Measurements from ENCODE around the gene CYP2J2. TPM values are rescaled to one million over a fixed set of nuclear protein-coding genes. Genes with fewer than 3 reads are reported as not detected.
A peak's percentile ranks its signal among the peaks of the same experiment; 100 is the strongest.
"Not testable (repeated sequence)": the region's sequence is repeated elsewhere in the genome, so short reads cannot be mapped to it uniquely, and the experiment has no call there.

The CYP2J2 gene, protein sequence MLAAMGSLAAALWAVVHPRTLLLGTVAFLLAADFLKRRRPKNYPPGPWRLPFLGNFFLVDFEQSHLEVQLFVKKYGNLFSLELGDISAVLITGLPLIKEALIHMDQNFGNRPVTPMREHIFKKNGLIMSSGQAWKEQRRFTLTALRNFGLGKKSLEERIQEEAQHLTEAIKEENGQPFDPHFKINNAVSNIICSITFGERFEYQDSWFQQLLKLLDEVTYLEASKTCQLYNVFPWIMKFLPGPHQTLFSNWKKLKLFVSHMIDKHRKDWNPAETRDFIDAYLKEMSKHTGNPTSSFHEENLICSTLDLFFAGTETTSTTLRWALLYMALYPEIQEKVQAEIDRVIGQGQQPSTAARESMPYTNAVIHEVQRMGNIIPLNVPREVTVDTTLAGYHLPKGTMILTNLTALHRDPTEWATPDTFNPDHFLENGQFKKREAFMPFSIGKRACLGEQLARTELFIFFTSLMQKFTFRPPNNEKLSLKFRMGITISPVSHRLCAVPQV
- 0.11 and 0.16 TPM in 2 replicates for total RNA-seq

DNA sequence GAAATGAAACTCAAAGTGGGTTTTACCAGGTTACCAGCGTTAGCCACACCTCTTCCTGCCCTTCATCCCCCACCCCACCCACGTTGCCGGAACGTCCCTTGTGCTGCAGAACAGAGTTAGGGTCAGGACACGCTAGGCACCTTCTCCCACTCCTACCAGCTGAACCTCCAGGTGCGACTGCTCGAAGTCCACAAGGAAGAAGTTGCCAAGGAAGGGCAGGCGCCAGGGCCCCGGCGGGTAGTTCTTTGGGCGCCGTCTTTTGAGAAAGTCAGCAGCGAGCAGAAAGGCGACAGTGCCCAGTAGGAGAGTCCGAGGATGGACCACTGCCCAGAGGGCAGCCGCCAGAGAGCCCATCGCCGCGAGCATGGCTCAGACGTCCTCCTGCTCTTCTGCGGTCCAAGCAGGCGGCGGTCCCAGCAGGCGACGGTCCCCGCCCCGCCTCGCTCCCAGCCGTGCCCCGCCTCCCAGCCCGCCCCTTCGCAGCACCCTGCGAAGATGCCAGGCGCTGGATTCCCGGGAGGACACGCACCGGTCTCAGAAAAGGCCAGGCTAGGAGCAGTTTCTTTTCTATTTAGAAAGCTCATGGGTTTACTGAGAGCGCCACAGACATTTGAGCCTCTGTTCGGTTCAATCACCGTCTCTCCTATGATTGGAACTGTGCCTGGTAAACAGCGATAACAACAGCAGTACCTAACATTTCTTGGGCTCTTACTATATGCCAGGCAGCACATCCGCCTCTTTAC is at the start of gene CYP2J2:
CYP2J2 (minus strand) TSS at position 393 of the 743 bp plus-strand sequence; CDS start at position 366, 27 bp downstream.
- no peaks in the 10 kb centered on the region for H3K36me3 Mint-ChIP-seq (ENCODE audit: low read depth)
- DNase-seq (ENCODE audit: low spot score) = peak; percentile 12
- H3K9me3 Mint-ChIP-seq = peaks cover 24% of the 10 kb centered on the region
- intact Hi-C loops (cut with micrococcal nuclease) = no loop called here
- H3K27ac Mint-ChIP-seq = no peak within 1 kb of the TSS
- H3K27me3 Mint-ChIP-seq (ENCODE audit: low read depth) = peaks cover 43% of the 10 kb centered on the region
- peaks cover 11% of the 10 kb centered on the region for H3K4me1 Mint-ChIP-seq (ENCODE audit: low read depth)
- peak within 1 kb of the TSS; percentile 78 for H3K4me3 Mint-ChIP-seq (ENCODE audit: low read depth)

DNA sequence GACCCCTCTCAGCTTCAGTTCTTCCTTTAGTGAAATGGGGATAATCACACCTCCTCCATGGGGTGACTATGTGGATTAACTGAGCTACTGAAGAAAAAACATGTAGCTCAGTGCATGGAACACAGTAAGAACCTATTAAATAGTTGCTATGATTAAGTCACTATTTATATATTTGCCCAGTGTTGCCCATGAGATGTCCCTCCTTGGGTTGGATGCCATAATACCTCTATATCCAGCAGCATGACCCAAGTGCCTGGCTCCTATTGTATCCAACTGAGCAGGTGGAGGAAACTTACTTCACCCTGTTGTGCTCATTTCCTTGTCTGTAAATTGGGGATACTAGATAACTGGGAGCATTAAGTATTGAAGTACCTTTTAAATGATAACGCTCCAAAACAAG is 47.1 kb upstream of the CYP2J2 start:
- Mint-ChIP-seq H3K27ac (no peak overlapping the region), H3K4me3 (ENCODE audit: low read depth) (no peak overlapping the region), H3K9me3 (no peaks in the 10 kb centered on the region), H3K36me3 (ENCODE audit: low read depth) (no peaks in the 10 kb centered on the region), H3K4me1 (ENCODE audit: low read depth) (no peaks in the 10 kb centered on the region), H3K27me3 (ENCODE audit: low read depth) (peaks cover 23% of the 10 kb centered on the region)
- intact Hi-C loops (cut with micrococcal nuclease) = loop anchor here (5.0 to 10.0 kb wide), 2 partner anchors 1071 to 1479 kb away; no protein-coding TSS in a partner anchor
- DNase-seq (ENCODE audit: low spot score) = no peak

DNA sequence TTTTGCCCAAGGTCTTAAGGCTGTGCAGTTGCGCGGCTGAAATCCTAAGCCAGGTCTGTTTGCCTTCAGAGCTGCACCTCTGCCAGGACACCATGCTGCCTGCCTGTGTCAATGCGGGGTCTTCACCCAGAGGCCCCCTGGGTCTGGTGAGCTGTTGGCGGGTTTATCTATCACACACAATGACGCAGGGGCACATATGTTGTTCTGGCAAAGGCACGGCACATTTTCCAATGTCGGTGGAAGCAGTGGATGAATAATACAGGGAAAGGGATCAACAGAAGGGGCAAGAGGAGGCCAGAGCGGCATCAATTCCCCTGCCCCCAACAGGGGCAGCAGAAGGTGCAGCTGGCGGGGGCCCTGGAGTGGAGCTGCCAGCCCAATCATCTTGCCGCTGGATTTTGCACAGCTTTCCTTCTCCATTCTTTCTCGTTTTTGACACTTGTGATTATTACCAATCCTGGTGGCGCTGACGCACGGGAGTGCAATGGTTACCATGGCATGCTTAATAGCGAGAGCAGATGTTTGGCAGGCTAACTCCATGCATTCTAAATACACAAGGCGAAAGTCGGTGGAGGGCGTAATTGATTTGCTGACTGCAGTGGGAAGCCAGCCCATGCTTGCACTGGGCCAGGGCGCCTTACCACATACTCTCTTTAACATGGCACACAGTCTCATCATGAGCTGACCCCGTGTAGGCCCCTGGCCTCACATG is 45.8 kb upstream of the CYP2J2 start:
- Mint-ChIP-seq H3K9me3 (no peaks in the 10 kb centered on the region), H3K27me3 (ENCODE audit: low read depth) (peaks cover 24% of the 10 kb centered on the region), H3K27ac (no peak overlapping the region), H3K36me3 (ENCODE audit: low read depth) (no peaks in the 10 kb centered on the region), H3K4me3 (ENCODE audit: low read depth) (no peak overlapping the region), H3K4me1 (ENCODE audit: low read depth) (no peaks in the 10 kb centered on the region)
- intact Hi-C loops (cut with micrococcal nuclease) = loop anchor here (5.0 to 10.0 kb wide), 2 partner anchors 1072 to 1480 kb away; no protein-coding TSS in a partner anchor
- DNase-seq (ENCODE audit: low spot score) = no peak

DNA sequence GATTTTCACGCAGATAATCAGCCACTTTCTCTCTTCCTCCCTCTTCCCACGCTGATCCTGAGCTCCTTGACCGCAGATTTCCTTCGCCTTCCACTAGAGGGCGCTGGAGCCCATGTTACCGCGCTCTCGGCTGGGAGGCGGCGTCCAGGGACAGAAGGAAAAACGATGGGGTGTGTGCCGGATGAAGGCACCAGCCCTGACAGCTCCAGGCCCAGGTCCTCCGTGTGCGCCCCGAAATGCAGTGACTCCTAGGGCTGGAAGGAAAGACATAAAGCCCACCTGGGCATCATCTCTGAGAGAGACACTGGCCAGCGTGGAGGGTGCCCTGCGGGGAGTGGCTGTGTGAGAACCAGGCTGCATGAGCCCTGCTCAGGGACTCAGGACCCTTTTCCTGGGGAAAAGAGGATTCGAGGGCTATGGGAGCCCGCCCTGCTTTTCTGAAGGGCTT is 44.9 kb upstream of the CYP2J2 start:
- no peaks in the 10 kb centered on the region for H3K36me3 Mint-ChIP-seq (ENCODE audit: low read depth)
- H3K4me1 Mint-ChIP-seq (ENCODE audit: low read depth) = no peaks in the 10 kb centered on the region
- intact Hi-C loops (cut with micrococcal nuclease) = loop anchor here (5.0 to 10.0 kb wide), 2 partner anchors 1073 to 1481 kb away; no protein-coding TSS in a partner anchor
- H3K9me3 Mint-ChIP-seq = no peaks in the 10 kb centered on the region
- DNase-seq (ENCODE audit: low spot score) = peak; percentile 19
- H3K27ac Mint-ChIP-seq = no peak overlapping the region
- peaks cover 27% of the 10 kb centered on the region for H3K27me3 Mint-ChIP-seq (ENCODE audit: low read depth)
- H3K4me3 Mint-ChIP-seq (ENCODE audit: low read depth) = no peak overlapping the region

DNA sequence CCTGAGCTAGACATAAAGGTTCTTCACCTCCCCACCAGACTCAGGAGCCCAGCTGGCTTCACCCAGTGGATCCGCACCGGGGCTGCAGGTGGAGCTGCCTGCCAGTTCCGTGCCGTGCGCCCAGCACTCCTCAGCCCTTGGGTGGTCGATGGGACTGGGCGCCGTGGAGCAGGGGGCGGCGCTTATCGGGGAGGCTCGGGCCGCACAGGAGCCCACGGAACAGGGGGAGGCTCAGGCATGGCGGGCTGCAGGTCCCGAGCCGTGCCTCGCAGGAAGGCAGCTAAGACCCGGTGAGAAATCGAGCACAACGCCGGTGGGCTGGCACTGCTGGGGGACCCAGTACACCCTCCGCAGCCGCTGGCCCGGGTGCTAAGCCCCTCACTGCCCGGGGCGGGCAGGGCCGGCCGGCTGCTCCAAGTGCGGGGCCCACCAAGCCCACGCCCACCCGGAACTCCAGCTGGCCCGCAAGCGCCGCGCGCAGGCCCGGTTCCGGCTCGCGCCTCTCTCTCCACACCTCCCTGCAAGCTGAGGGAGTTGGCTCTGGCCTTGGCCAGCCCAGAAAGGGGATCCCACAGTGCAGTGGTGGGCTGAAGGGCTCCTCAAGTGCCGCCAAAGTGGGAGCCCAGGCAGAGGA is 43.1 kb upstream of the CYP2J2 start:
- H3K4me1 Mint-ChIP-seq (ENCODE audit: low read depth); DNase-seq (ENCODE audit: low spot score); H3K27ac Mint-ChIP-seq; H3K4me3 Mint-ChIP-seq (ENCODE audit: low read depth); H3K36me3 Mint-ChIP-seq (ENCODE audit: low read depth); H3K9me3 Mint-ChIP-seq: not testable (repeated sequence)
- peaks cover 18% of the 10 kb centered on the region for H3K27me3 Mint-ChIP-seq (ENCODE audit: low read depth)
- intact Hi-C loops (cut with micrococcal nuclease) = loop anchor here (5.0 to 10.0 kb wide), 2 partner anchors 1075 to 1483 kb away; no protein-coding TSS in a partner anchor

DNA sequence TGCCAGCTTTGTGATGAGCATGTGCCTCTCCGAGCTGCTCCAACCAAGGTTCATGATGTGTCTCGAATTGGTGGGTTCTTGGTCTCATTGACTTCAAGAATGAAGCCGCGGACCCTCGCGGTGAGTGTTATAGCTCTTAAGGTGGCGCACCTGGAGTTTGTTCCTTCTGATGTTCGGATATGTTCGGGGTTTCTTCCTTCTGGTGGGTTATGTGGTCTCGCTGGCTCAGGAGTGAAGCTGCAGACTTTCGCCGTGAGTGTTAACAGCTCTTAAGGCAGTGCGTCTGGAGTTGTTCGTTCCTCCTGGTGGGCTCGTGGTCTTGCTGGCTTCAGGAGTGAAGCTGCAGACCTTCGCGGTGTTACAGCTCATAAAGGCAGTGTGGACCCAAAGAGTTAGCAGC is 42.2 kb upstream of the CYP2J2 start:
- H3K36me3 Mint-ChIP-seq (ENCODE audit: low read depth); H3K27ac Mint-ChIP-seq; H3K9me3 Mint-ChIP-seq; H3K4me1 Mint-ChIP-seq (ENCODE audit: low read depth); H3K4me3 Mint-ChIP-seq (ENCODE audit: low read depth); intact Hi-C loops (cut with micrococcal nuclease); DNase-seq (ENCODE audit: low spot score): not testable (repeated sequence)
- peaks cover 14% of the 10 kb centered on the region for H3K27me3 Mint-ChIP-seq (ENCODE audit: low read depth)

DNA sequence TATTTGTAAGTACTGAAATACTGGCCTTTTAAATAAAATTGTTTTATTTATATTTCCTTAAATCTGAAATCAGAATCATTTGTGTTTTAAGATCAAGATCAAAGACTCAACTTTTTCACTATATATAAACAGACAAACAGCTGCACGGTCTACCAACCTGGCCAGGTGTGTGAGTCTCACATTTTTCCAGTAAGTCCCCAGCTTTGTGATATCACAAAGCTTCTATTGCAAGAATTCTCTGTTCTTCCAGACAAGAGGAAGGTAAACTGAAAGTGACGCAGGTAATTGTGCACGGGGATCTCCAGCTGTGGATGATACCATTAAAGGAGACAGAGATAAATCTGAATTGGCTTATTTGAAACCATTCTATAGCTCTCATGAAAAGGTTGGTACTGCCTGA is 41.2 kb upstream of the CYP2J2 start:
- no peaks in the 10 kb centered on the region for H3K9me3 Mint-ChIP-seq
- no peak for DNase-seq (ENCODE audit: low spot score)
- intact Hi-C loops (cut with micrococcal nuclease) = no loop called here
- H3K4me3 Mint-ChIP-seq (ENCODE audit: low read depth) = no peak overlapping the region
- H3K4me1 Mint-ChIP-seq (ENCODE audit: low read depth) = no peaks in the 10 kb centered on the region
- no peak overlapping the region for H3K27ac Mint-ChIP-seq
- H3K36me3 Mint-ChIP-seq (ENCODE audit: low read depth) = no peaks in the 10 kb centered on the region
- H3K27me3 Mint-ChIP-seq (ENCODE audit: low read depth) = peaks cover 12% of the 10 kb centered on the region

DNA sequence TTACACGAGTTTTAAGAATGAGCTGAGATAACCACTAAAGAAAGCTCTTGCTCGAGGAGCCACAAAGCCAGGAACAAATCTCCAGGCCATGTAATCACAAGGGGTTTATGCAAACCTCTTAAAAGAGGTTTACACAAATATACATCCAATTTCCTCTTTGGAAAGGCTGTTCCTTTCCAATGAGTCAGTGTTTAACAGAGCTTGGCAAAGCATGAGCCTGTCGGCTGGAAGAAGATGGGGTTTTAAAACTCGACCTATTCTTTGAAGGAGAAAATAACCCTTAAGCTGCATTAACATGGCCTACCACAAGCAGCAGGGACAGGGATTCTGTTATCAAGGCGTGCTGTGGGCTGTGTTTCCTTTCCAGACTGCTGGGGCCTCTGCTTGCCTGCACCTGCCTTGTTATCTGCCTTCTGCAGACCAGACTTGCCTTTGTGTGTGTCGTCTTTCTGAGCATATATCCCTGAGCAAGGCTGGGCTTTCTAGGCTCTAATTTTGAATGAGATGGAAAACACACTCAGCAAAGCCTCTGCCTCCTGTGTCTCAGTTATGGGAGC is 40.6 kb upstream of the CYP2J2 start:
- Mint-ChIP-seq H3K36me3 (ENCODE audit: low read depth) (no peaks in the 10 kb centered on the region), H3K4me3 (ENCODE audit: low read depth) (no peak overlapping the region), H3K4me1 (ENCODE audit: low read depth) (no peaks in the 10 kb centered on the region), H3K27ac (no peak overlapping the region), H3K27me3 (ENCODE audit: low read depth) (peaks cover 12% of the 10 kb centered on the region), H3K9me3 (no peaks in the 10 kb centered on the region)
- intact Hi-C loops (cut with micrococcal nuclease) = no loop called here
- DNase-seq (ENCODE audit: low spot score) = no peak

DNA sequence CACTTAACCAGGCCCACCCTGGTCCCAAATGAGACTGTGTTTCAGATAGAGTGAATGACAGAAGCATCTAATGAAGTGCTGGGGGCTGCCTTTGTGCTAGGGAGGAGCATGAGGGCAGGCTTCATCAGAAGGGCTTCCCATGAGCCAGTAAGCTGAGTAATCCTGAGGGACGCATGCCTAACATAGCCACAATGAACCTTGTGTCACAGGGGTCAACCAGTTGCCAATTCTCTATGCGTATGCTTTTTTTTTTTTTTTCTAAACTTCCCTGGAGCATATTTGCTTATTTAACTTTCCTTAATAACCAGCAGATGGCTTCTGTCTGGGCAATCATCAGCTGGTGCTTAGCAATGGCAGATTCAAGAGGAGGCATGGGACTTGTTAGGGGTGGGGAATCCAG is 25.5 kb upstream of the CYP2J2 start:
- DNase-seq (ENCODE audit: low spot score) = no peak
- intact Hi-C loops (cut with micrococcal nuclease) = no loop called here
- Mint-ChIP-seq H3K4me3 (ENCODE audit: low read depth) (no peak overlapping the region), H3K9me3 (no peaks in the 10 kb centered on the region), H3K27ac (no peak overlapping the region), H3K27me3 (ENCODE audit: low read depth) (peaks cover 1% of the 10 kb centered on the region), H3K36me3 (ENCODE audit: low read depth) (no peaks in the 10 kb centered on the region), H3K4me1 (ENCODE audit: low read depth) (no peaks in the 10 kb centered on the region)

DNA sequence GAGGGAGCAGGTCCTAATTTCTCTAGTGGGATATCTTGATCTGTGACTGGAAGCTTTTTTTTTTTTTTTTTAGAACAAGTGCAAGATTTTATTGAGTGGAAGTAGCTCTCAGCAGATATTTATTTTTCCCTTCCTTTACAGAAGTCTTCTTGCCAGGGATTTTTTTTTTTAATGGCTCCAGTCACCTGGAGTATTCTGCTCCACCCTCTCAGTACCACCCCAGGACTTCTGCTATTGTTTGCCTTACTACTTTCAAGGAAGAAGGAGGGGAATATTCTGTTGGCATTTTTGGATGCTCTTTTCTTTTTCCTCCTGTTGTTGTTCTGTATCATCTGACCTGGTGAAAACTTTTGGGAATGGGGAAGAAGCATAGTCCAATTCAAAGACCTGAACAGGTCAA is 23.1 kb upstream of the CYP2J2 start:
- intact Hi-C loops (cut with micrococcal nuclease) = no loop called here
- Mint-ChIP-seq H3K36me3 (ENCODE audit: low read depth) (no peaks in the 10 kb centered on the region), H3K4me1 (ENCODE audit: low read depth) (no peaks in the 10 kb centered on the region), H3K27ac (no peak overlapping the region), H3K27me3 (ENCODE audit: low read depth) (peaks cover 1% of the 10 kb centered on the region), H3K4me3 (ENCODE audit: low read depth) (no peak overlapping the region), H3K9me3 (no peaks in the 10 kb centered on the region)
- no peak for DNase-seq (ENCODE audit: low spot score)

DNA sequence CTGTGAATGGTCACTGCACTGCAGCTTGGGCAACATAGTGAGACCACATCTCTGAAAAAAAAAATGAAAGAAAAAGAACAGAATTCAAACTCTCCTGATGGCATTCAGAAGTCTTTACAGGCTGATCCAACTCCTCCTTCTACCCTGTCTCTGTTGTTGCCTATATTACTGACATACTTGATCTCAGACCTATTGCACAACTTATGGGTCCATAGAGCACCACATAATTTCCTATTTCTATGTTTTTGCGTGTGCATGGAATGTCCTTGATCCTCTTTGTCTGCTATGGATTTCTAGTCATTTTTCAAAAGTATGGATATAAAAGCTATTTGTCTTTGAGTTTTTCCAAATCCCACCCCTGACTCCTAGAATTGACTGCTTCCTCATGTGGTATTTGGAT is 22.4 kb upstream of the CYP2J2 start:
- peaks cover 1% of the 10 kb centered on the region for H3K27me3 Mint-ChIP-seq (ENCODE audit: low read depth)
- no peaks in the 10 kb centered on the region for H3K36me3 Mint-ChIP-seq (ENCODE audit: low read depth)
- no peaks in the 10 kb centered on the region for H3K4me1 Mint-ChIP-seq (ENCODE audit: low read depth)
- H3K9me3 Mint-ChIP-seq = no peaks in the 10 kb centered on the region
- H3K27ac Mint-ChIP-seq = no peak overlapping the region
- H3K4me3 Mint-ChIP-seq (ENCODE audit: low read depth) = no peak overlapping the region
- DNase-seq (ENCODE audit: low spot score) = no peak
- intact Hi-C loops (cut with micrococcal nuclease) = no loop called here

Data from activated T-helper 2 cell treated with anti-CD3 and anti-CD28 coated beads, Interferon-gamma antibody, Interleukin-2, Interleukin-4, amounts not matched to agents 10 μg/mL and 5 μg/mL and 100 μg/mL, durations not matched to agents 14 hours and 24 hours and 36 hours (primary cell).